NB4 (cell line): Measurements from ENCODE around the gene MAPKAPK3.

ENCODE experiments used
- DNase-seq: peaks from one replicate; pipeline ENCODE4 v3.0.0; 2010; ENCODE audit warnings: low read depth
- H3K4me3 ChIP-seq: one replicate; pipeline ENCODE4 v1.5.1; 2011; ENCODE audit warnings: mild to moderate bottlenecking, low read depth, low read length, moderate library complexity
- MYC ChIP-seq: IDR thresholded peaks from 2 replicates; pipeline ENCODE4 v1.6.1; 2011; ENCODE audit warnings: low read depth, low read length
- POLR2A ChIP-seq: IDR thresholded peaks from 2 replicates; pipeline ENCODE4 v1.6.1; 2011; ENCODE audit warnings: mild to moderate bottlenecking; ENCODE audit not compliant: insufficient read length; ENCODE audit errors: extremely low read depth
- TF ChIP-seq, protein P1 (sequence below): IDR thresholded peaks from 2 replicates; pipeline ENCODE4 v1.6.1; 2011; ENCODE audit warnings: low read depth, low read length
- TF ChIP-seq, protein P2 (sequence below): IDR thresholded peaks from one replicate; pipeline ENCODE4 v1.5.1; 2012; ENCODE audit warnings: low read depth, low read length

MAPKAPK3 gene

DNA sequence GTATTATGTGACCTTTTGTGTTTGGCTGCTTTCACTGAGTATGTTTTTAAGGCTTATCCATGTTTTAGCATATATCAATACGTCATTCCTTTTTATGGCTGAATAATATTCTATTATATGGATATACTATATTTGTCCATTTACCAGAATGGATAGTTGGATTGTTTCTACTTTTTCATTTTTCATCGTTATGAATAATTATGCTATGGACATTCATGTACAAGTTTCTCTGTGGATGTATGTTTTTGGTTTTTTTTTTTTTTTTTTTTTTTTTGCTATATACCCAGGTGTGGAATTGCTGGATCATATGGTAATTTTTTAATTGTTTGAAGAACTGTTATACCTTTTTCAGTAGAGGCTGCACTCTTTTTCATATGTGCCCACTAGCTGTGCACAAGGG lies 81.3 kb downstream of the MAPKAPK3 start:
- DNase-seq, result no peak
- no peak overlapping the region for H3K4me3 ChIP-seq
- TF ChIP-seq MYC (no peak), POLR2A (no peak)
- TF ChIP-seq, protein P1, sequence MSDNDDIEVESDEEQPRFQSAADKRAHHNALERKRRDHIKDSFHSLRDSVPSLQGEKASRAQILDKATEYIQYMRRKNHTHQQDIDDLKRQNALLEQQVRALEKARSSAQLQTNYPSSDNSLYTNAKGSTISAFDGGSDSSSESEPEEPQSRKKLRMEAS, result no peak
- TF ChIP-seq, protein P2, sequence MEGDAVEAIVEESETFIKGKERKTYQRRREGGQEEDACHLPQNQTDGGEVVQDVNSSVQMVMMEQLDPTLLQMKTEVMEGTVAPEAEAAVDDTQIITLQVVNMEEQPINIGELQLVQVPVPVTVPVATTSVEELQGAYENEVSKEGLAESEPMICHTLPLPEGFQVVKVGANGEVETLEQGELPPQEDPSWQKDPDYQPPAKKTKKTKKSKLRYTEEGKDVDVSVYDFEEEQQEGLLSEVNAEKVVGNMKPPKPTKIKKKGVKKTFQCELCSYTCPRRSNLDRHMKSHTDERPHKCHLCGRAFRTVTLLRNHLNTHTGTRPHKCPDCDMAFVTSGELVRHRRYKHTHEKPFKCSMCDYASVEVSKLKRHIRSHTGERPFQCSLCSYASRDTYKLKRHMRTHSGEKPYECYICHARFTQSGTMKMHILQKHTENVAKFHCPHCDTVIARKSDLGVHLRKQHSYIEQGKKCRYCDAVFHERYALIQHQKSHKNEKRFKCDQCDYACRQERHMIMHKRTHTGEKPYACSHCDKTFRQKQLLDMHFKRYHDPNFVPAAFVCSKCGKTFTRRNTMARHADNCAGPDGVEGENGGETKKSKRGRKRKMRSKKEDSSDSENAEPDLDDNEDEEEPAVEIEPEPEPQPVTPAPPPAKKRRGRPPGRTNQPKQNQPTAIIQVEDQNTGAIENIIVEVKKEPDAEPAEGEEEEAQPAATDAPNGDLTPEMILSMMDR, result no peak
